ENCODE results near the gene TPRG1L. TPM values are rescaled to one million over a fixed set of nuclear protein-coding genes. Genes with fewer than 3 reads are reported as not detected.
"Not testable (repeated sequence)": the region's sequence is repeated elsewhere in the genome, so short reads cannot be mapped to it uniquely, and the experiment has no call there.

Gene TPRG1L
- 26.6 and 56.6 TPM in 2 replicates for total RNA-seq (ENCODE audit: low replicate concordance)
- long read RNA-seq, partial matches to known transcripts = 21 of 23 reads
- long read RNA-seq, other reads (novel, unspliced or antisense) = 0 of 23 reads

- peak within 1 kb of the TSS; percentile 99 for H3K4me3 Mint-ChIP-seq
- no peak for TF ChIP-seq CTCF (conservative IDR thresholded peaks at IDR 0.05)
- H3K27ac Mint-ChIP-seq = peak within 1 kb of the TSS; percentile 90
- no peaks in the 10 kb centered on the region for H3K9me3 Mint-ChIP-seq
- H3K36me3 Mint-ChIP-seq = no peaks in the 10 kb centered on the region
- peak; percentile 99 for DNase-seq (ENCODE audit: extremely low spot score, unreplicated experiment)
- peaks cover 21% of the 10 kb centered on the region for H3K4me1 Mint-ChIP-seq (ENCODE audit: unreplicated experiment)
- peaks cover 4% of the 10 kb centered on the region for H3K27me3 Mint-ChIP-seq
Observed at GRCh38 chr1:3624200-3625136, at the start of gene TPRG1L. Gene TPRG1L, plus strand, starts transcription at chr1:3625015. Its CDS starts 58 bp downstream, at chr1:3625073.

GRCh38 chr1:3575515-3575914, 49.3 kb upstream of the TPRG1L start:
- not testable (repeated sequence) for H3K4me3 Mint-ChIP-seq; H3K4me1 Mint-ChIP-seq (ENCODE audit: unreplicated experiment); H3K36me3 Mint-ChIP-seq; H3K9me3 Mint-ChIP-seq; H3K27ac Mint-ChIP-seq; DNase-seq (ENCODE audit: extremely low spot score, unreplicated experiment); H3K27me3 Mint-ChIP-seq

GRCh38 chr1:3575993-3576392, 48.8 kb upstream of the TPRG1L start:
- no peak overlapping the region for H3K4me3 Mint-ChIP-seq
- H3K36me3 Mint-ChIP-seq = no peaks in the 10 kb centered on the region
- no peaks in the 10 kb centered on the region for H3K27me3 Mint-ChIP-seq
- no peaks in the 10 kb centered on the region for H3K9me3 Mint-ChIP-seq
- H3K27ac Mint-ChIP-seq = no peak overlapping the region
- no peaks in the 10 kb centered on the region for H3K4me1 Mint-ChIP-seq (ENCODE audit: unreplicated experiment)
- no peak for DNase-seq (ENCODE audit: extremely low spot score, unreplicated experiment)
- no peak for TF ChIP-seq CTCF (conservative IDR thresholded peaks at IDR 0.05)

- no peak for TF ChIP-seq CTCF (conservative IDR thresholded peaks at IDR 0.05)
- Mint-ChIP-seq H3K9me3 (no peaks in the 10 kb centered on the region), H3K4me1 (ENCODE audit: unreplicated experiment) (no peaks in the 10 kb centered on the region), H3K36me3 (no peaks in the 10 kb centered on the region), H3K4me3 (no peak overlapping the region), H3K27me3 (no peaks in the 10 kb centered on the region), H3K27ac (no peak overlapping the region)
- no peak for DNase-seq (ENCODE audit: extremely low spot score, unreplicated experiment)
Observed at GRCh38 chr1:3577300-3577699, 47.5 kb upstream of the TPRG1L start.

- no peak for DNase-seq (ENCODE audit: extremely low spot score, unreplicated experiment)
- H3K27ac Mint-ChIP-seq = no peak overlapping the region
- H3K9me3 Mint-ChIP-seq = no peaks in the 10 kb centered on the region
- TF ChIP-seq CTCF (conservative IDR thresholded peaks at IDR 0.05) = no peak
- no peaks in the 10 kb centered on the region for H3K36me3 Mint-ChIP-seq
- H3K27me3 Mint-ChIP-seq = no peaks in the 10 kb centered on the region
- no peak overlapping the region for H3K4me3 Mint-ChIP-seq
- no peaks in the 10 kb centered on the region for H3K4me1 Mint-ChIP-seq (ENCODE audit: unreplicated experiment)
Observed at GRCh38 chr1:3577711-3578432, 46.9 kb upstream of the TPRG1L start.

GRCh38 chr1:3578433-3578805, 46.4 kb upstream of the TPRG1L start:
- H3K27me3 Mint-ChIP-seq = no peaks in the 10 kb centered on the region
- TF ChIP-seq CTCF (conservative IDR thresholded peaks at IDR 0.05) = no peak
- H3K4me3 Mint-ChIP-seq = no peak overlapping the region
- no peaks in the 10 kb centered on the region for H3K9me3 Mint-ChIP-seq
- no peak overlapping the region for H3K27ac Mint-ChIP-seq
- H3K4me1 Mint-ChIP-seq (ENCODE audit: unreplicated experiment) = no peaks in the 10 kb centered on the region
- H3K36me3 Mint-ChIP-seq = no peaks in the 10 kb centered on the region
- no peak for DNase-seq (ENCODE audit: extremely low spot score, unreplicated experiment)

Measured in type B pancreatic cell (in vitro differentiated cells).